ENCODE measurements around the gene CCDC110. TPM values are rescaled to one million over a fixed set of nuclear protein-coding genes. Genes with fewer than 3 reads are reported as not detected.

CCDC110 gene
- total and polyA plus RNA-seq, 3 donors from 2014 or later = 28.1 to 78.1 (median 39.1) TPM

DNA sequence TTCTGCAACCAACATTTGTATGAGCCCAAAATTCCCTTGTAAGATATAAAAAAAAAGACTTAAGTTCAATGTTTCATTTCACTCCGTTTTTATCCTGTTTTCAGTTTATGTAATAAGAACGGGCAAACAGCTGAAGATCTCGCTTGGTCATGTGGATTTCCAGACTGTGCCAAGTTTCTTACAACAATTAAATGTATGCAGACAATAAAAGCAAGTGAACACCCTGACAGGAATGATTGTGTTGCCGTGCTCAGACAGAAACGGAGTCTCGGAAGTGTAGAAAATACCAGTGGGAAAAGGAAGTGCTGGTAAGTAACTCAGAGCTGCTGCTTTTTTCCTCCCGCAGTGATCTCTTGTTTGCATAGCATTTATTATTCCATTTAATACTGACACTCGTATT is 72.1 kb downstream of the CCDC110 start:
- intact Hi-C loops (cut with DNase I; ENCODE audit: low total_unique reads) = loop anchor here (5.0 kb wide), 1 partner anchor 192 kb away; the partner anchor contains the start of gene SNX25
- Histone ChIP-seq H3K36me3 (ENCODE audit: low read depth, missing control alignments) (no peaks in the 10 kb centered on the region), H3K27ac (peak overlapping the region in 1 of 2 donors; percentile 68), H3K4me3 (no peak overlapping the region), H3K4me1 (no peaks in the 10 kb centered on the region), H3K27me3 (no peaks in the 10 kb centered on the region), H3K9me3 (no peaks in the 10 kb centered on the region)
- WGBS, 2 donors = 68 to 70% methylated on average over 8 of the region's 8 CpGs
- DNase-seq = no peak
- no peak for TF ChIP-seq POLR2A (IDR thresholded peaks at IDR 0.05)
- TF ChIP-seq, protein P1, sequence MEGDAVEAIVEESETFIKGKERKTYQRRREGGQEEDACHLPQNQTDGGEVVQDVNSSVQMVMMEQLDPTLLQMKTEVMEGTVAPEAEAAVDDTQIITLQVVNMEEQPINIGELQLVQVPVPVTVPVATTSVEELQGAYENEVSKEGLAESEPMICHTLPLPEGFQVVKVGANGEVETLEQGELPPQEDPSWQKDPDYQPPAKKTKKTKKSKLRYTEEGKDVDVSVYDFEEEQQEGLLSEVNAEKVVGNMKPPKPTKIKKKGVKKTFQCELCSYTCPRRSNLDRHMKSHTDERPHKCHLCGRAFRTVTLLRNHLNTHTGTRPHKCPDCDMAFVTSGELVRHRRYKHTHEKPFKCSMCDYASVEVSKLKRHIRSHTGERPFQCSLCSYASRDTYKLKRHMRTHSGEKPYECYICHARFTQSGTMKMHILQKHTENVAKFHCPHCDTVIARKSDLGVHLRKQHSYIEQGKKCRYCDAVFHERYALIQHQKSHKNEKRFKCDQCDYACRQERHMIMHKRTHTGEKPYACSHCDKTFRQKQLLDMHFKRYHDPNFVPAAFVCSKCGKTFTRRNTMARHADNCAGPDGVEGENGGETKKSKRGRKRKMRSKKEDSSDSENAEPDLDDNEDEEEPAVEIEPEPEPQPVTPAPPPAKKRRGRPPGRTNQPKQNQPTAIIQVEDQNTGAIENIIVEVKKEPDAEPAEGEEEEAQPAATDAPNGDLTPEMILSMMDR (IDR thresholded peaks at IDR 0.05) = no peak

DNA sequence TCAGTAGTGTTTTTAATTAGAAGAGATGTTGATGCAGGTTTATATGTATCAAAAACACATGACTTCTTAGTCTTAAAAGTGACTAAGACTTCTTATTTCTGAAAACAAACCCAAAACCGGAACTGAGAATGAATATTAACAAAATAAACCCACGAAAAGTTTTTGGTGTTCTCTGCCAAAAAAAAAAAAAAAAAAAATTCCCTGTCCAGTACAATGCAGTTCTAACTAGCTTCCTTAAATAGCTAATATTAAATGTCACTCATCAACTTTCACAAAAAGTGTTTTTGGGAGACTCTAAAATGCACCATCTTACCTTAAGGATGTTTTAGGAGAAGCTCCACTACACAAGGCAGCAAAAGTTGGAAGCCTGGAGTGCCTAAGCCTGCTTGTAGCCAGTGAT is 72.9 kb downstream of the CCDC110 start:
- Histone ChIP-seq H3K36me3 (ENCODE audit: low read depth, missing control alignments) (no peaks in the 10 kb centered on the region), H3K4me3 (no peak overlapping the region), H3K9me3 (no peaks in the 10 kb centered on the region), H3K27ac (peak overlapping the region in 1 of 2 donors; percentile 68), H3K27me3 (no peaks in the 10 kb centered on the region), H3K4me1 (no peaks in the 10 kb centered on the region)
- no peak for TF ChIP-seq POLR2A (IDR thresholded peaks at IDR 0.05)
- TF ChIP-seq, protein P1 (IDR thresholded peaks at IDR 0.05) = no peak
- no peak for DNase-seq
- intact Hi-C loops (cut with DNase I; ENCODE audit: low total_unique reads) = loop anchor here (5.0 kb wide), 1 partner anchor 191 kb away; the partner anchor contains the start of gene SNX25
- WGBS, 2 donors = 23 to 38% methylated on average over 2 of the region's 2 CpGs

DNA sequence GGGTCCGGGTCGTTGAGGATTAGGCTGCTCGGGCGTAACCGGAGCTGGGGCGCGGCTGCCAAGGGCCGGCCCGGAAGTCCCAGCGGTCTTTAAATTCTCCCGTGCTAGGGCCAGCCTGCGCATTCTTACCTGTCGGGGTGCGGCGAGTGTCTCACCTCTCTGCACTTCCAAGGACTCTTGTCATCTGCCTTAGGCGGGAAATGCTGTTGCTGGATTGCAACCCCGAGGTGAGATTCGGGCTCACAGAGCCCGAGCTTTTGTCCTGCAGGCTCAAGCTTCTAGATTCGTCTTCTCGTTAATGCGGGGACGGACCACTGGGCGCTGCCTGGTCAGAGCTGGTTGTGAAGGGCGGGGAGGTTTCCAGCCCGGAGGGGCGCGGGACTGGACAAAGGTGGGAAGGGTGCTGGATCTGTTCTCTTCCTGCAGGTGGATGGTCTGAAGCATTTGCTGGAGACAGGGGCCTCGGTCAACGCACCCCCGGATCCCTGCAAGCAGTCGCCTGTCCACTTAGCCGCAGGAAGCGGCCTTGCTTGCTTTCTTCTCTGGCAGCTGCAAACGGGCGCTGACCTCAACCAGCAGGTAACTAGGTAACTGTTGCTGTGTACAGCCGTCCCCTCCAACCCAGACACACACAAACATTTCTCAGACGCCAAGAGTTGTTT is 74.7 kb downstream of the CCDC110 start, which contains the start of gene ANKRD37:
Gene ANKRD37 (plus strand): TSS at position 118 of the 662 bp plus-strand sequence. CDS start 83 bp downstream, at position 201.
- H3K9me3 ChIP-seq = no peaks in the 10 kb centered on the region
- 3 to 7% methylated on average over 8 to 26 of the region's 38 CpGs for WGBS, 2 donors
- peak within 1 kb of the TSS; percentile 65 to 80 for H3K4me3 ChIP-seq
- H3K27ac ChIP-seq = peak within 1 kb of the TSS; percentile 97
- H3K27me3 ChIP-seq = no peaks in the 10 kb centered on the region
- no peak for DNase-seq
- TF ChIP-seq, protein P1 (IDR thresholded peaks at IDR 0.05) = no peak
- no peak for TF ChIP-seq POLR2A (IDR thresholded peaks at IDR 0.05)
- intact Hi-C loops (cut with DNase I; ENCODE audit: low total_unique reads) = loop anchor here (5.0 kb wide), 1 partner anchor 190 kb away; the partner anchor contains the start of gene SNX25
- H3K36me3 ChIP-seq (ENCODE audit: low read depth, missing control alignments) = no peaks in the 10 kb centered on the region
- H3K4me1 ChIP-seq = no peaks in the 10 kb centered on the region

DNA sequence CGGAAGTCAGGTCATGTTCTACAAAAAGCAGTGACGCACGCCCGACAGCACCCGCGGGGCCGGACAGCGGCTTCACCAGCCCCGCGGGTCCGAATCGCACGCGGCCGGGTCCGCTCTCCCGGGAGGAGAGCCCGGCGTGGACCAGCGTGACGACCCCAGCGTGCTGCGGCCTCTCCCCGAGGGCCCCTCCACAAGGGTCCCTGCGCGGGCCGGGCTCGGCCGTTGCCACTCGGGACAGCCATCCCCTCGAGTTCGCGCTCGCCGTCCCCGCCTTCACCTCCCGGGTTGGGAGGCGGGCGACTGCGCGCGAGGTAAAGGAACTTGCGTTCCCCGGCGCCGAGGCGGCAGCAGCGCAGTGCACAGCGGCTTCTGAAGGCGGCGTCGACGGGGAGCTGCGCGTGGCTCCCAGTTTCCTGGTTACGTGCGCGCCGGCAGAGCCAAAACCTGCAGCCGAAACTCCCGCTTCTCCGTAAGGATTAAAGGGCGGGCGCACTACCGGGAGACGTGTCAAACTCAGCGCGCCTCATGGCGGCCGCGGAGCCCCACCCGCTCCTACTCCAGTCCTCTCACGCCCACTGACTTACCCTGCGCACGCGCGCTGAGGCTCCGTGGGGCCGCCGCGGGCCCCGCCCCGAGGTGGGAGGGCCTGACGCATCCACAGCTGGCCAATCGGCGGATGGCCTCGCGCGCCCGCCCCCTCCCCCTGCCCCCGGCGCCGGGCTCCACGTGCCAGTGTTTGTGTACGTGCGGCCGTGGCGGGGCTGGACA is 75.4 kb downstream of the CCDC110 start:
- Histone ChIP-seq H3K4me3 (peak overlapping the region; percentile 65 to 80), H3K9me3 (no peaks in the 10 kb centered on the region), H3K36me3 (ENCODE audit: low read depth, missing control alignments) (no peaks in the 10 kb centered on the region), H3K27me3 (no peaks in the 10 kb centered on the region), H3K27ac (peak overlapping the region; percentile 97), H3K4me1 (no peaks in the 10 kb centered on the region)
- 0% methylated on average over 1 to 78 of the region's 98 CpGs for WGBS, 2 donors
- TF ChIP-seq, protein P1 (IDR thresholded peaks at IDR 0.05) = peak in 2 of 3 experiments; percentile 3 to 18
- peak; percentile 68 for TF ChIP-seq POLR2A (IDR thresholded peaks at IDR 0.05)
- intact Hi-C loops (cut with DNase I; ENCODE audit: low total_unique reads) = loop anchor here (5.0 kb wide), 1 partner anchor 189 kb away; the partner anchor contains the start of gene SNX25
- peak; percentile 97 for DNase-seq

All from testis (tissue), 3 donors.